Heart left ventricle (tissue), 13 donors: ENCODE data around the gene BEST4.

Source experiments
- CTCF ChIP-seq, 12 donors: fragments of 200-600 bp; sonication (generic) in 4 of 12; IDR thresholded peaks; one replicate each; pipeline versions ENCODE4 v1.5.0 to v1.8.0; 2018 to 2022; ENCODE audit warnings: antibody characterized with exemption in 12 of 12, mild to moderate bottlenecking in 5 of 12
- POLR2A ChIP-seq, 2 donors: fragments of 450-650 bp; IDR thresholded peaks; one replicate each; pipeline ENCODE4 v1.6.1; 2017; ENCODE audit warnings: antibody characterized with exemption in 2 of 2, mild to moderate bottlenecking in 2 of 2, moderate library complexity in 2 of 2
- donor health status: ischemic (EF 13 %, LVEDD 7.1; RV severe dilation, severe dysfunction).
- donor health status: DM: no; HTN: yes; CAD: no.
- donor health status: DM: no; HTN: no; CAD: no.
- donor health status: ischemic (EF 25% LVEDD 6.9; RV normal size, moderate dysfunction).
- donor health status: ischemic (EF 25% LVEDD 5.7; RV mildly dilated, moderate dysfunction).
- donor health status: ischemic (EF 35%, LVEDD 5.7; RV mildly dilated, moderate dysfunction).
- donor health status: nonischemic (EF 11% LVEDD 7.7; RV severe dilation, severe dysfunction).
- donor health status: DM: yes; HTN: yes; CAD: no.
- donor health status: PGD.
- donor health status: ischemic (EF 29% LVEDD 5.4; RV normal size, mild dysfunction).
- donor health status: nonischemic (EF 23%, LVEDD 6.1; RV moderate dilation, normal function).

DNA sequence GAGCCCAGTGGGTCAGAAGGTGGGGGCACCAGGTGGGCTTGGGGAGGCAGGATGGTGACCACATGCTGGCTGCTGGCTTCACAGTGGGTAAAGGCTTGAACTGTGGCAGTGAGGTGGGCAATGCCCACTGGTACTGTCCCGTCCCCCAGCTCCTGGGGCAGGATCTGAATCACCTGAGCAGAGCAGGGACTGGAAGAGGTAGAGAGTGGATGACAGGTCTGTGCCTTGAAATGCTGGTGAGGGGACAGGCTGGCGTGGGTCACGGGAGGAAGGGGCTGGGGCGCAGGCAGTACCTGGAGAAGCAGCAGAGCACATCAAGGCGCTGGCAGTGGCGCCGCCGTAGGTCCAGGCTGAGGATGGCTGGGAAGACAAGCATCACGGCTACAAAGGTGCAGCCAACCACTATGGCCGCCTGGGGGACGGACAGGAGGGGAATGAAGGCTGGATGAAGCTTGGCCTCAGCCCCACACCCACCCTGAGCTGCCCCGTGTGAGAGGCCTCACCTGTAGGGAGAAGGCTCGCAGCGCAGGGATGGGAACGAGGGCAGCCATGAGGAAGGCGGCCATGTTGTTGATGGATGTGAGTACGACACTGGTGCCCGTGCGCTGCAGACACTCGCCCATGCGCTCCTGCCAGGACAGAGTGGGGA is 40.2 kb upstream of the BEST4 start:
- TF ChIP-seq CTCF (IDR thresholded peaks at IDR 0.05) (no peak), POLR2A (IDR thresholded peaks at IDR 0.05) (no peak)
